Measurements from ENCODE around the gene ANKRD45. TPM values are rescaled to one million over a fixed set of nuclear protein-coding genes. Genes with fewer than 3 reads are reported as not detected.

Gene ANKRD45
- total RNA-seq, 1 experiment from 2014 or later = 0.44 TPM

- TF ChIP-seq YY1 (IDR thresholded peaks at IDR 0.05; ENCODE audit: extremely low read depth, insufficient replicate concordance, low read depth, low read length) = no peak
- TF ChIP-seq TCF7L2 (IDR thresholded peaks at IDR 0.05; ENCODE audit: borderline replicate concordance, extremely low read depth, insufficient read depth, insufficient read length) = no peak
- TF ChIP-seq ZNF274 (IDR thresholded peaks at IDR 0.05; ENCODE audit: low read depth, low read length) = no peak
- no peak for TF ChIP-seq SP1 (IDR thresholded peaks at IDR 0.05; ENCODE audit: low read depth)
- no peak for TF ChIP-seq ELF1 (IDR thresholded peaks at IDR 0.05; ENCODE audit: borderline replicate concordance, low read depth)
- TF ChIP-seq CBX3 (IDR thresholded peaks at IDR 0.05; ENCODE audit: low read depth) = no peak
- no peak for TF ChIP-seq FOSL1 (IDR thresholded peaks at IDR 0.05; ENCODE audit: low read depth)
- no peak for TF ChIP-seq EGR1 (IDR thresholded peaks at IDR 0.05; ENCODE audit: low read depth)
- TF ChIP-seq EZH2 (IDR thresholded peaks at IDR 0.05) = no peak
- TF ChIP-seq SIN3A (IDR thresholded peaks at IDR 0.05; ENCODE audit: low read depth) = no peak
- TF ChIP-seq, protein P1, sequence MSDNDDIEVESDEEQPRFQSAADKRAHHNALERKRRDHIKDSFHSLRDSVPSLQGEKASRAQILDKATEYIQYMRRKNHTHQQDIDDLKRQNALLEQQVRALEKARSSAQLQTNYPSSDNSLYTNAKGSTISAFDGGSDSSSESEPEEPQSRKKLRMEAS (IDR thresholded peaks at IDR 0.05) = no peak
- no peak for TF ChIP-seq ZFX (IDR thresholded peaks at IDR 0.05)
- no peak for TF ChIP-seq SRF (IDR thresholded peaks at IDR 0.05; ENCODE audit: low read depth)
- TF ChIP-seq, protein P2, sequence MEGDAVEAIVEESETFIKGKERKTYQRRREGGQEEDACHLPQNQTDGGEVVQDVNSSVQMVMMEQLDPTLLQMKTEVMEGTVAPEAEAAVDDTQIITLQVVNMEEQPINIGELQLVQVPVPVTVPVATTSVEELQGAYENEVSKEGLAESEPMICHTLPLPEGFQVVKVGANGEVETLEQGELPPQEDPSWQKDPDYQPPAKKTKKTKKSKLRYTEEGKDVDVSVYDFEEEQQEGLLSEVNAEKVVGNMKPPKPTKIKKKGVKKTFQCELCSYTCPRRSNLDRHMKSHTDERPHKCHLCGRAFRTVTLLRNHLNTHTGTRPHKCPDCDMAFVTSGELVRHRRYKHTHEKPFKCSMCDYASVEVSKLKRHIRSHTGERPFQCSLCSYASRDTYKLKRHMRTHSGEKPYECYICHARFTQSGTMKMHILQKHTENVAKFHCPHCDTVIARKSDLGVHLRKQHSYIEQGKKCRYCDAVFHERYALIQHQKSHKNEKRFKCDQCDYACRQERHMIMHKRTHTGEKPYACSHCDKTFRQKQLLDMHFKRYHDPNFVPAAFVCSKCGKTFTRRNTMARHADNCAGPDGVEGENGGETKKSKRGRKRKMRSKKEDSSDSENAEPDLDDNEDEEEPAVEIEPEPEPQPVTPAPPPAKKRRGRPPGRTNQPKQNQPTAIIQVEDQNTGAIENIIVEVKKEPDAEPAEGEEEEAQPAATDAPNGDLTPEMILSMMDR (IDR thresholded peaks at IDR 0.05 in 2 of 3, conservative IDR thresholded peaks at IDR 0.05 in 1 of 3; ENCODE audit: borderline replicate concordance in 1 of 3, insufficient read depth in 1 of 3, low read depth in 2 of 3, low read length in 2 of 3) = no peak
- TF ChIP-seq CEBPB (IDR thresholded peaks at IDR 0.05; ENCODE audit: low read depth) = no peak
- TF ChIP-seq POLR2AphosphoS5 (IDR thresholded peaks at IDR 0.05; ENCODE audit: low read depth, low read length) = no peak
- TF ChIP-seq EZH2phosphoT487 (IDR thresholded peaks at IDR 0.05; ENCODE audit: borderline replicate concordance) = no peak
- TF ChIP-seq REST (IDR thresholded peaks at IDR 0.05; ENCODE audit: low read depth) = no peak
- TF ChIP-seq POLR2A (IDR thresholded peaks at IDR 0.05; ENCODE audit: borderline replicate concordance, extremely low read depth, insufficient read depth, insufficient read length) = no peak
- TF ChIP-seq, protein P3, sequence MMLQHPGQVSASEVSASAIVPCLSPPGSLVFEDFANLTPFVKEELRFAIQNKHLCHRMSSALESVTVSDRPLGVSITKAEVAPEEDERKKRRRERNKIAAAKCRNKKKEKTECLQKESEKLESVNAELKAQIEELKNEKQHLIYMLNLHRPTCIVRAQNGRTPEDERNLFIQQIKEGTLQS (IDR thresholded peaks at IDR 0.05) = no peak
- H3K4me2 ChIP-seq (ENCODE audit: low read length) = no peak overlapping the region
- ATAC-seq (no peak), DNase-seq (ENCODE audit: low read depth, low spot score) (no peak)
- no peaks in the 10 kb centered on the region for H3K4me1 ChIP-seq (ENCODE audit: control insufficient read depth in 1 of 2, insufficient read depth in 2 of 2, low read length in 2 of 2)
- no peaks in the 10 kb centered on the region for H3K79me2 ChIP-seq (ENCODE audit: insufficient read depth, low read length)
- no peaks in the 10 kb centered on the region for H3K36me3 ChIP-seq (ENCODE audit: control insufficient read depth in 1 of 2, insufficient read depth in 2 of 2, low read length in 2 of 2)
- intact Hi-C loops (cut with micrococcal nuclease) = no loop called here
- no peaks in the 10 kb centered on the region for H3K27me3 ChIP-seq (ENCODE audit: insufficient read depth, low read length)
- no peak overlapping the region for H3K9ac ChIP-seq (ENCODE audit: low read length)
- no peak overlapping the region for H3K27ac ChIP-seq (ENCODE audit: low read depth, low read length)
- H2AFZ ChIP-seq (ENCODE audit: low read depth, low read length, poor library complexity, severe bottlenecking) = no peak overlapping the region
- no peak overlapping the region for H3K4me3 ChIP-seq (replicated peaks in 1 of 2; ENCODE audit: low read depth in 1 of 2, low read length in 2 of 2)
- ChIA-PET RAD21 (ENCODE audit: low non-redundant PET in 1 of 2, low total read pairs in 2 of 2, uncharacterized antibody in 2 of 2, unreplicated experiment in 2 of 2) (no interaction called here), POLR2A (no interaction called here), CTCF (no interaction called here)
- H3K9me3 ChIP-seq (ENCODE audit: control insufficient read depth in 1 of 2, insufficient read depth in 1 of 2, low read depth in 1 of 2, low read length in 2 of 2) = no peaks in the 10 kb centered on the region
- BruUV-seq (replicated peaks) = no TSS peak
- H3K9me2 ChIP-seq (ENCODE audit: insufficient read depth) = no peaks in the 10 kb centered on the region
- no peaks in the 10 kb centered on the region for H4K20me1 ChIP-seq (ENCODE audit: insufficient read depth)
Measured at GRCh38 chr1:173580658-173581057, 89.0 kb downstream of the ANKRD45 start.

Data from HCT116 (cell line).